GM10847 (cell line): Measurements from ENCODE around the gene PRPF18.

ENCODE experiments used
- POLR2A ChIP-seq: IDR thresholded peaks from 2 replicates; pipeline ENCODE4 v1.6.1; 2011; ENCODE audit not compliant: insufficient read length; ENCODE audit errors: extremely low read depth

The PRPF18 gene

DNA sequence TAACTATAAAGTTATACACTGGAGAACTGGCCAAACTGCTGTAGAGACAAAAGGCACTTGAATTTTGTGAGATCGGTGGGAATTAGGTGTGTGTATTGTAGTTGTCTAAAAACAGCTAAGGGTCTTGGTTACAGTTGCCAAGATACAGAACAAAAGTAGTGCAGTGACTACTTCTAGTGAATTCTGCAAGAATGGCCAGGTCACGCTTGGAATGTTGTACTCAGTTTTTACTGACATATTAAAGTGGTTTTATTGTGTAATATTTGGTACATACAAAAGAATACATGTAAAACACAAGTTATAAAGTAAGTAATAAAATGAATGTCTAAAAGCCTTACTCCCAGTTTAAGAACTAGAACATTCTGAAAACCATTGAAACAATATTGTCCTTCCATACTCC lies 42.4 kb downstream of the PRPF18 start:
- TF ChIP-seq POLR2A = no peak

DNA sequence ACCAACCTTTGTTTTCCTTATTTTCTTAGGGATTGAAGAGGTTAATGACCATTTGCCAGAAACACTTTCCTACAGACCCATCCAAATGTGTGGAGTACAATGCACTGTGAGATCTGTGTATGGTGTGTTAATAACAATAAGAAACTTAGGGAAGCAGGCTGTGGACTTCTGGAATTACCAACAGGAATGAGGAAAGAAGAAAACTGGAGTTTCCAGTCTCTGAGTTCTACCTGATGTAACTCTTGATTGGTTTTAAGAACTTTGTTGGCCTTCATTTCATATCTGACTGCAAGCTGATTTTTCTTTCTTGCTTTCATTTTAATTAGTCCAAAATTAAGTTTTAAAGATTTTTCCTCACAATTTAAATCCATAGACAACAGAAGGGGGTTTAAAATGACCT lies 43.5 kb downstream of the PRPF18 start:
- no peak for TF ChIP-seq POLR2A

DNA sequence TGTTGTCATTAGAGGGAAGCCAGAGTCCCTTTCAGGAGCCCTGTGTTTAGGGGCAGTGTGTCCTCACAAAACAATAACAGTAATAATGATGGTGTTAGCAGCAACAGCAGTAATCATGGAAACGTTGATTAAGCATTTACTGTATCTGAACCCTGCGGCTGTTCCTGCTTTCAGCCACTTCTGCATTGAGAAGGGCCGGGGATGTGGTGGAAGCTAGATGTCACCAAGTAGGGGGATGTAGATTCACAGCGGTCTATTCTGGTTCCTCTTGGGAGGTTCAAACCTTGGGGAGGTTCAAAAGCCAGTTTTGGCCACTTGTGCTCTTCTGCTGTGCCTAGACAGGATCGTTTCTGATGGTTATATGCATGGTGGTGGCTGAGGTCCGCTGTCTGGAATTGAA lies 44.8 kb downstream of the PRPF18 start:
- TF ChIP-seq POLR2A = no peak

DNA sequence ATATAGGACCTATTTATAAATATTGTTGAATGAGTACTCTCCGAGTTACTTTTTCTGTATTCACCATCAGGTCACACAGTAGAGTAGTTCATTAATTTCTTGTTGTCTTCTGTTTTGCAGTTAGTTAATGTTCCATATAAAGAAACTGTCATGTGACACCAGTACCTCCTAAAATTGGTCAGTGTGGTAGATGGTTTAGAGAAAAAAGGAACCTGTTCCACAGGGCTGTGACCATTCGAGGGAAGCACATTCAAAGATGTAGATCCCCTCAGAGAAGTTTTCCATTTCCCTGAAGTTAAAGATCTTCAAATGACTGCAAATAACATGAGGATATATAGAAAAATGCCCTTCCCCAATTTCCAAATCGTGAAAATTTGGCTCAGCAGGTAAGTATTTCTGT lies 45.7 kb downstream of the PRPF18 start:
- TF ChIP-seq POLR2A = no peak

DNA sequence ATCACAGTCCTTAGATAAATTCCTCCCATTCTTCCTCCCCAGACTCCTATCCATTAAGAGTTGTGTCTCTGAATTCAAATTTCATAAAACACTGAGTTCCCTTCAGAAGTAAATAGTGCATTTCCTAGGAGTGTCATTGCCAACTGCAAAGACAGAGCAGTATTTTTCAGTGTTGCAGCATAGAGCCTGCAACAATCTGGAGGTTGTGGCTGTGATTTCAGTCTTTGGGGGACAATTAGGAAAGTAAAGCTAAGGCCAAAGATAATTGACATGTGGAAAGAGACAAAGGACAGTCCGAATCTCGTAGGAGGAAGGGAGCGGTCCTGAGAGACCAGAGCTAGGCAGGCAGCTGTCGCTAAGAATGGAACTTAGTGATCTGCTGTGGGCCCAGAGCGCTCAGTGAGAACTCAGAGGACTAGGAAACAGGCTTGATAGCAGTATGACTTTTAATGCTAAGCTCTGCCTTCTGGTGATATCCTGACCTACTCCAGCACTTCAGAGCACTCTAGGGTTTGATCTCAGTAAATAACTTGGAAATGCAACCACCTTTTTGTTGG lies 46.2 kb downstream of the PRPF18 start:
- TF ChIP-seq POLR2A = no peak

DNA sequence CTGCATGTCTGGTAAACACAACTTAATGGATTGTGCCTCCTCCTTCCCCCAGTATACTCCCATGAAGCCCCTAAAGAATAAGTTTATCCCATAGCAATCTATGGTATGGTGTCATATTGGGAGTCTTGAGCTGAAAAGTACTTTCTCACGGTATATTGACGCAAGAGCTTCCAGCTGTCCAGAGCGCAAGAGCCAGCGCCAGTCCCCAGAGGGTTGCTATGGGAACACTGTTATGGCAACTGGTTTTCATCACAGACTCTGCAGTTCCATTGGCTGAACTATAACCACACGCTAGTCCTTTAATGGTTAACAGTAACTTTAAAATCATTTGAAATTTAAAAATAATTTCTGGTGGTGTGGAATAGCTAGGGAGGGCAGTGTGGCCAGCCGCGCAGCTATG lies 46.9 kb downstream of the PRPF18 start:
- no peak for TF ChIP-seq POLR2A

DNA sequence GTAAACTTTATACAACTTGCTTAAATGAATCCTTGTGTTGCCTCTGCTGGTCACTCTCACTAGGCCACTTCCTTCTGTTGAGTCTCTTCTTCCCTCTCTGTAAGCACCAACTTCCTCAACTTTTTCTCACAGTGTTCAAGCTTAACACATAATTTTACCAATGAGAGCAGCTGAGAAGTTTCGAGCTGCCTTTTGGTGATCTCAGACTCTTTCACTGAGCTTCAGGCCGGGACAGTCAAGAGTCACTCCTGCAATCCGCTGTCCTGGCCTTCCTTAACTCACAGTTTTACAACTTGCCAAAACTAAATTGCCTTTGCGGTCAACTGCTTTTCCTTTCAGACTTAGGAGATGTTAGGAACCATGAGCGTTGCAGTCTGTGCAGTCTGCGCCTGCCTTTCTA lies 47.4 kb downstream of the PRPF18 start:
- TF ChIP-seq POLR2A = no peak

DNA sequence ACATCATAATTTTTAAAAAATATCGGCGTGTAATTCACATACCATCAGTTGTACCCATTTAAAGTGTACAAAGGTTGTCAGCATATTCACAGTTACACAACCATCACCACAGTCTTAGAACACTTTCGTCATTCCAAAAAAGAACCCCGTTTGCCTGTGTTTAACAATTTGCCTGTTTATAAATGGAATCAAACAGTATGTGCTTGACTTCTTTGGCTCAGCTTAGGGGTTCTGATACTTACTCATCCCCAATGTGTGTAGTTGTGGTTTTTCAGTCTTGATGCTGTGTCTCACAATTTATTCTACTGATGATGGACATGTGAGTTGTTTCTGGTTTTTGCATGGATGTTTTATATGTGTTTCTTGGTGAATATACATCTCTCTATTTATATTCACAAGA lies 50.0 kb downstream of the PRPF18 start:
- no peak for TF ChIP-seq POLR2A

DNA sequence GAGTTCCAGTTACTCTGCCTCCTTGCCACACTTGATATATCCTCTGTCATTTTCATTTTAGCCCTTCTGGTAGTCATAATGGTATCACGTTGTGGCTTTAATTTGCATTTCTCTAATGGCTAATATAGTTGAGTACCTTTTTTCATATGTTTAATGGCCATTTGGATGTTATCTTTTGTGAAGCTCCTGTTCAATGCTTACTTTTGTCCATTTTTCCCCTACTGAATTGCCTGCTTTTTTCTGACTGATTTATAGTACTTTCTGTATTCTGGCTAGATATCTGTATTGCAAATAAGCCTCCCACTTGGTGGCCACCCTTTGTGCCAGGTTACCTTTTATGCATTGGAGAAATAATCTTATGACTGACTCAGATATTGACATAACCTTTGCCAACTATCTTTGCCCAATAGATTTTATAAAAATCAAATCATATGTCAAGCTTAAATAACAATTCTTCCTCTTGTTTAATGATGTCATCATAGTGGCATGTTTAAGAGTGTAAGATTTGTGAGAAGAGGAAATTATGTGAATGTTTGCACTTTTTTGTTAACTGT lies 50.6 kb downstream of the PRPF18 start:
- TF ChIP-seq POLR2A = no peak

DNA sequence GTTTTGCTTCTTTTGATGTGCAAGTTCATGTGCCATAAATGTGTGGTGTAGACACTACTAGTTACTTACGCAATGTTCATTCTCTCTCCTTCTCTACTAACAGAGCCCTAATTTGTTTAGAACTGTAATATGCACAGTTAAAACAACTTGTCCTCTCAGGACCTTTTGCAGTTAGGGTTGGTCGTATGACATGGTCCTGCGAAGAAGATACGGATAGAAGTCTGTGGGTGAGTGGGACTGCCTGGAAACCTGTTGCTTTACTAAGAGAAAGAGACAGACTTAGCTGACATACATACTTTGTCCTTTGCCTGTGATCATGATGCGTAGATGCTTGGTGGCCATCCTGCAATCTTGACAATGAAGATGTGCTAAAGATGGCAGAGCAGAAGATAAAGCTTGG lies 51.1 kb downstream of the PRPF18 start:
- no peak for TF ChIP-seq POLR2A

DNA sequence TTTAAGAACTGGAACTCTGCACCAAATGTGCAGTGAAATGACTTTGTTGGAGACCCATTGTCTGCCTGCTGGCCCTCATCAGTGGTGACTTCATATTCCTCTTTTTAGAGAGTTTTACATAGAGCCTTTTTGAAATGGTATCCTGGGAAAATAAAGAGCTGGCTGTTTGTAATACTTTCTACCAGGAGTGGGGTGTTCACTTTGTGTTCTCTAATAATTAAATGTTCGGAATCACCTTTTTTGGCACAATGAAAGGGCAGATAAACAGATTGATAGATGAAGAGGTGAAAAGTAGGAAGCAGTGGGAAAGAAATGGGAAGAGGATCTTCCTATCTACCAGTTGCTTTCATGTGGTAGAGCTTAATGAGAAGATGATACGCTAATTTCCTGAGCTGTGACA lies 55.5 kb downstream of the PRPF18 start:
- no peak for TF ChIP-seq POLR2A

DNA sequence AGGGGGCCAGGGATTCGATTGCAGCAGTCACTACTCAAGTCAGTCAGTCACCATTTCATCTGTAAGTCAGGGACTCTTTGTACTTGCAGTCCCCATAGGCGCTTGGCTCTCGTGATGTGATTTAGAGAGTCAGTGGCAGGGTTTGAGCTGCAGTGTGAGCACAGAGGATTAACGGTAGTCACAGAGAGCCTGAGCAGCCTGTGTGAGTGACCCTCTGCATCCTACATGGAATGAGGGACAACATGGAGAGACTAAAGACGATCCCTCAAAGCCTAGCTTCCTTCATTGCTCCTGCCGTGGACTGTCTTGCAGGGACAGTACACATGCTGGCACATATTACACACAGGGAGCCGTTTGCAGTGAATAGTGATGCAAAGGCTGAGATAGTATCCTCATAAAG lies 56.3 kb downstream of the PRPF18 start:
- TF ChIP-seq POLR2A = no peak

DNA sequence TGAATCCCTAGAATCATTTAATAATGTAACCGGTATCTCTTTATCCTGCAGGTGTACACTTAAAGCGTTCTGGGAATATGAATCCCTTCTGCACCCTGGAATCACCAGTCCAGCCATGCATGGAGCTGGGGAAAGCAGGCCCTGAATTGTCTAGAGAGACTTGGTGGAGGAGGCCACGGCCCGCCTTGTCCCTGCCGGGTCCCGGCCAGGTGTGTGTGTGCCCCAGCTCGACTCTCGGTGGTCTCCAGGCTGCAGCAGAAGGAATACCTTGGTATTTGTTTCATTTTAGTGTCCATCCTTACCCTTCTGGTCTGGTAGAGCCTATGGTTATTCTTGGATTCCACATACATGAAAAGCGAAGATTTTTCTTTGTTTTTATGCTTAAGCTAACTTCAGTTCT lies 58.1 kb downstream of the PRPF18 start:
- no peak for TF ChIP-seq POLR2A

DNA sequence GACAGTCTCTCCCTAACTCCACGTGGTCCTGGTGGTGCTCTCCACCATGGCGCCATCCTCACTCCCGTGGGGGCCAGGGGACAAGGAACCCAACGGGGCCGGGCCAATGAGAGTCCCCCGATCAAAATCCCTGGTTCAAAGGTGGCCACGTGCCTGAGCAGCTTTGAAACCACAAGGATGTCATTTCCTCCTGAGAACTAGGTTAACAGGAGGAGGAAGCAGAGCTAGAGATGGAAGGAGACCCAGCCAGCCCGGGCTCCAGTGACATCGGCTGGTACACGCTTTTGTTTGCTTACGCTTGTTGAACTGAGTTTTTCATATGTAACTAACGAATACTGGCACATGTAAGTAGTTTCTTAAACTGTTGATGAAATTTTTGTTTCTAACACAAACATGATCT lies 61.7 kb downstream of the PRPF18 start:
- no peak for TF ChIP-seq POLR2A

DNA sequence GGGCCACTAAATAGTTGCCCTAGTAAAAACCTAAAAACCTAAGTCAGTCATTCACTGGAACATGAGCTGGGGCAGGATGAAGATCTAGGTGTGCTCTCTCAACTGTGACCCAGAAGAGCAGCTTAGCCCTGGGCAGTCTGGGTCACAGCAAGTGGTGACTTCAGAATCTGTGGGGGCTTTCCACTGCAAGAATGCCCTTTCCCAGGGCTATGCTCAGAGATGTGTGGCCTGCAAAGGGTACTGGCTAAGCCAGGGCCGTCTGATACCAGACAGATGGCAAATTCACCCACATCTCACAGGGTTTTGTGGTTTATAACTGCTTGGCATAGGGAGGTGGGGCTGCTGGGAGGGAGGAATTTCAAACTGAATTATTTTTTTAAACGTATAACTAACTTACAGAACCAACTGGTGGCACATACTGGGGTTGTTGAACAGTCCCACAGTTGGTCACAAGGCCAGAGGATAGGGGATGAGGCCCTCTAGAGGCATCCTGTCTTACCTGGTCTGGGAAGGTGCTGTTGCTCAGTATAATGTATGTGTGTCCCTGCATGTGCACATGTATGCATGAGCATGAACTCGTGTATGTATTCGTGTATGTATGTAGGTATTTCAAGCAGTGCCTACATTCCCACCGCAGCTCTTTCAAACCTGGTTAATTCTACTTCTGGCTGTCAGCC lies 63.2 kb downstream of the PRPF18 start:
- no peak for TF ChIP-seq POLR2A

DNA sequence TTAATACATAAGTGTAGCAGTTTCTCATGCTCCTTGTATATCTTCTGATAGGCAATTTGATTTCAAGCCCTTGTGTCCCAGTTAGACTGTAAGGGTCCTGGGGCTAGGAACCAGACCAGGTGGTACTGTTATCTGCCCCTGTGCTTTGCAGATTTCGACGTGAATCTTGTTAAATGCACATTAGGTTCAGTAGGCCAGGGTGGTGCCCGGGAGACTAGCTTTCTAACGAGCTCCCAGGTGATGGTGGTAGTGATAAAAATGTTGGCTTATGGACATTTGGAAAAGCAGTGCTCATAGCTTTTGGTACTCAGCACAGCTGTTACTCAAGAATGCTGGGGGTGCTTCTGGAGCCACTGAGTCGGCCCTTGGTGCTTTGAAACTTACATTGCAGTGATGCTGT lies 64.2 kb downstream of the PRPF18 start:
- no peak for TF ChIP-seq POLR2A
